CD1c-positive myeloid dendritic cell (primary cell): ENCODE results near the gene ULBP2.
"Not testable (repeated sequence)": the region's sequence is repeated elsewhere in the genome, so short reads cannot be mapped to it uniquely, and the experiment has no call there.

Experiments
- DNase-seq: peaks from one replicate; pipeline ENCODE4 v3.0.0-alpha.2; 2016; ENCODE audit errors: extremely low spot score

The ULBP2 gene

DNA sequence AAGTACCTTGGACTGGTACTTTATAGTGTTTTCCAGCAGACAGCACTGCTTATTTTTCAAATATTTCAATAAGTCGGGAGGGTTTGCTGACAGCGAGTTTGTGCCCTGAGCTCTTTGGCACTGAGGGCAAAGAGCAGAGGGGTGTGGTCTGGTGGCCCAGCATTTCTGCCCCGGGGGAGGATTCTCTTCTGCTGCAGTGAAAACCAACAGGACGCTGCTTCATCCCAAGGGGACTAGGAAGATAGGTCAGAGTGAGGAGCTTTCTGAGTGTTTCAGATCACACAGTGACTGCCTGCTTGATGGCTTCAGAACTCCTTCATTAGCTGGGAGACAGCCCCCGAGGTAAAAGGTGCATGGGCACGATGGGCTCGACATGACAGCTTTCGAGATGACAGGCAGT, 8.6 kb downstream of the ULBP2 start:
- no peak for DNase-seq

DNA sequence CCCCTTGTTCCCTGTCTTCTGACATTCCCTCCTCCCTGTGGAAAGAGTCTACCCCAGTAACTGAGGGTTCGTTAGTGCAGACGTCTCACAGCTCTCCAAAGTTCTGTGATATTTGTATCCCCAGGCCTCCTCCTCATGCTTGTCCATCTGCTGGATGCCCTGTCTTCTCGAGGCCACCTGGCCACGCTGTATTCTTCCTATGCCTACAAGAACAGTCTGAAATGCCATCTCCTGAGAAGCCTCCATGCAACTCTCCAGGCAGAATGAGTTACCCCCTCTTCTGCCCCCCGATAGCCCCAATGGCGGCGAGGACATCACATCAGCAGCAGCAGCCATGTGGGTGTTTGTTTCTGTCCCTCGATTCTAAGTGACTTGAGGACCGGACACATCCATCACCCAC, 9.3 kb downstream of the ULBP2 start:
- no peak for DNase-seq

DNA sequence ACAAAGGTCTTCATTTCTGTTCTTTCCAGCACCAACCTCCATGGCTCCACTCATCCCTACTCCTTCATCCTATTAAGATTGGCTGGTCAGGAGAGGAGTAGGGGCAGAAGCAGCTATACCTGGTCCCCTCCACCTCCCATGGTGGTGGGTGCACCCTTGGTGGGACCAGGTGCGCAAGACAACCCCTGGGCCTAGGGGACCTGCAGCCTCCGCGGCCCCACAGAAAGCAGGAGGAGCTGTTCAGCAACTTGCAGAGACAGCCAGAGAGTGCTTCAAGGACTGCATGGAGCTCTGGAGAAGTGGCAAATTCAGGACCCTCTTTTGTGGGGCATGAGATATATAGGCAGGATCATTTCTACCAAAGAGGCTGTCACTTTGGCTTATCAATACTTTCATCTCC, 9.8 kb downstream of the ULBP2 start:
- no peak for DNase-seq

DNA sequence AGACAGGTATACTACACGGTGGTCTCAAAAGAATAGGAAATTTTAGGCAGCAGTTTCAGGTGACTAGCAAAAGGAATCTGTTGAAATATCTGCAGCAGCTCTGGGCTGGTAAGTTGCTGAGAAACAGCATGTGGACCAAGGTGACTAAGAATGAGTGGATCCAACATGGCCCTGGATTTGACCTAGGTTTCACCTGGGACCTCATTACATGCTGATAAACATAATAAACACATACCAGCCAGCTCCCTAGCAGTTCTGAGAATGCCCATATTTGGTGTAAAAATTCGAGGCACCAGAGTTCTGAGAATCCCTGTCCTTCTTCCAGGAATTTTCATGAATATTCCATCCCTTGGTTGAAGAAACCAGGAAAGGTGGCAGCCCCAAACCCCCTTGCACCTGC, 11.6 kb downstream of the ULBP2 start:
- DNase-seq, result not testable (repeated sequence)

DNA sequence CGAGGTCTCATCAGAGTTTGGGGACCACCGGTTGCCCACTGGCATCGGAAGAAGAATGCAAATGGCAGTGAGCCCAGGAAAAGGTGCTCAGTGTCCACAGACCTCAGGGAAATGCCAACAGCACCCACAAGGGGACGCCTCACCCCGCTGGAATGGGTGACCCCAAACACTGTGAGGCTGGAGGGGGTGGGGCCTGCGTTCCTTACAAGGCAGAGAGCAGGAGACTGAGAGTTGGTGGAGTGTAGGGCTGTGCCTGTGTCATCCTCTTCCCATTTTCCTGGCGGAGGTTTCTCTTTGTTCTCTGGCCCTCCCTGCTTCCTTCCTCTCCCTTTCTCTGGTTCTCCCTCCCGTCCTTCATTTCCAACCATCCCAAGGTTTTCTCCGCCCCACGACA, 12.1 kb downstream of the ULBP2 start:
- not testable (repeated sequence) for DNase-seq

DNA sequence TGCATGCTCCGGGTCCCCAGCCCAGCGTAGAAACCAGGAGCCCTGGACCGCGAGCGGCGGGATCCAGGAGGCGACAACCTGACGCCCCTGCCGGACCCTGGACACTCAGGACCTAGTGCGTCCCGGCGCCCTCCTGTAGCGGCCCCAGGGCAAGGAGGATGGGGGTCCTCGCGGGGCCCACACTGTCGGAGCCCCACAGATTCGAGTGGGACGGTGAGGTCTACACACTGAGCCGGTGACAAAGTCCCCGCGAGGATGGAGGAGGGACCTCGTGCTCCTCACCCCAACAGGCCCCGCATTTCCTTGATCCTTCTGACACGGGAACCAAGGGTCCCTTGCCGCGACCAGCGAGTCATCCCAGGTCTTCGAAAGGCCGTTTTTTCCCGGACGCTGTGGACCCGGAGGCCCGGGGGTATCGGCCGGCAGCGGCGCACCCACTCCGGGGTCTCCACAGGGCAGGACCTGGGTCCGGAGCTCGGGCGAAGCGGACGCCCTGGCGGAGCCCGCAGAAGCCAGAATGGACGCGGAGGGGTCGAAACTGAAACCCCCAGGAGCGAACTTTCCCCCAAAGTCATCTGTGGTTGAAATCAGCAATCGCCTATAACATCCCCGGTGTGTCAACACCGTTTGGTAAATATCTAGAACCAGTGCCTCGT, 12.6 kb downstream of the ULBP2 start:
- not testable (repeated sequence) for DNase-seq

DNA sequence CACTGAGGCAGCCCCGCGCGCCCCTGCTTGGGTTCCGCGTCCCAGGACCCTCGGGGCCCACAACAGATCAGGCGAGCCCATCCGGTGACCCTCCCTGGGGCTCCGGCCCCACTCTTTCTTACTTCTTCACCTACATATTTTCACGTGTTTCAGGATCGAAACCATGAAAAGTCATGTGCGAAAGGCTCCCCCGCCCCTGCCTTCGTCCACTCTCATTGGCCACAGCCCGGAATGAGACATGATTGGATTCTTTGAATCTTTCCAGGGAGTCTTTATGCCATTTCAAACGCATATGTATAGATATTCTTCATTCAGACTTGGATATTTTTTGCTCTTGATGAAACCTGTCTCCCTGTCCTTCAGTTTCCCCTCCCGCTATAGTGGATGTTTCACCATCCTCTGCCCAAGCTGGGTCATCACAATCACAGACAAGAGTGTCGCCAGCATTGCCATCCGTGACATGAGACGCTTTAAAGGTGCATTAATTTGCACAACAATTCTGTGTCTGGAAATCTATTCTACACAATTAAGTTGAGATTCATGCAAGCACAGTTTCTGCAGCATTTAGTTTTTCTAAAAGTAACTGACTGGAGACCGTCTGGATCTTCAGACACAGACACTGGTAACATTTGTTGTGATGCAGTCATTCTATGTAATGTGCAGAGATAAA, 13.3 kb downstream of the ULBP2 start:
- not testable (repeated sequence) for DNase-seq

DNA sequence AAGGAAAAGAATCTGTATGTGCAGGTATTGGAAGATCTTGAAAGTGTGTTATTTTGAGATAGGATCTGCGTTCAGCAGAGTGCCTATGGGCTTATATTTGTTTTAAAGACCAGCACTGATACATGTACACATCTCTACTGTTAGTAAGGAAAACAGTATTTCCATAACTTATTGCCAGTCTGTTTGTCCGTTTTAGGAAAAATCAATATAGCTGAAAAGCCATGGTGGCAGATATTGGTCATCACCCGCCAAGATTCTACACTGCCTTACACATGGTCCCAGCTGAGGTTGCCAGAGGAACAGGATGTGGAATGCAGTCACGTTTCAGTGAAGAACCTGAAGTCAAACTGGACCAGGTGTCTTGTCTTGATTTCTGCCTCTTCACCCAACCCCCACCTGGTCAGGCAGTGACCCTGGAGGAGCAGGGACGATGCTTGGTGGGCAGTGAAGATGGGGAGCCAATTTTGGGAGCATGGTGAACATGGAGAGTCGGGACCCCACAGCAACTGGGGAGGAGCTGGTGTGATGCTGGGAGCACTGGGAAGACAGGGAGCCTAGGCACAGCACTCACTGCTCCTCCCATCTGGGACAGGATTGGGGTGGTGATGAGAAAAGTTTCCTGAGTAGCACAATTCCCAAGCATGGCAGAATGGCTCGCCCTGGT, 14.0 kb downstream of the ULBP2 start:
- not testable (repeated sequence) for DNase-seq

DNA sequence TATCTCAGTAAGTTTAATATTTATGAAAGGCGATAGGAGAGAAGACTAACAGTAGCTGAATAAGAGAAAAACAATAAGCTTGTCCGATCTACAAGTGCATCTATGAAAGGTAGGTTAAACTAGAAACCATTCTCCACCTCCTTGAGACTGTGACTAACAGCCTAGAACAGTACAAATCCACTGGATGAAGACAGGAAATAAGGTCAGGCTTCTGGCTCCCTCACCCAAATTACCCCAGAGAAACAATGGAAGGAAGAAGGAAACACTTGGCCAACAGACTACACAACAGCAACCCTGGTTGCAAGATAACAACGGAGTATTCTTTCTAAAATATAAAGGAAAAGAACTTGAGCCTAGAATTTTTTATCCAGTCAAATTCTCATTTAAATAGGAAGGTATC, 16.3 kb downstream of the ULBP2 start:
- not testable (repeated sequence) for DNase-seq

DNA sequence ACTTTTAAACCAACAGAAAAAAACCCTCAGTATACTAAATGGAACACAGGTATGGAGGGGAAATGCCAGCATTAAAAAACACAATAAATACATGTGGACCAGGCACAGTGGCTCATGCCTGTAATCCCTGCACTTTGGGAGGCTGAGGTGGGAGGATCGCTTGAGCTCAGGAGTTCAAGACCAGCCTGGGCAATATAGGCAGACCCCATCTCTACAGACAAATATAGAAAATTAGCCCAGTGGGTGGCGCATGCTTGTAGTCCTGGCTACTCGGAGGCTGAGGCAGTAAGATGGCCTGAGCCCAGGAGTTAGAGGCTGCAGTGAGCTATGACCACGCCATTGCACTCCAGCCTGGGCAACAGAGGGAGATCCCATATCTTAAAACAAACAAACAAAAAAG, 18.0 kb downstream of the ULBP2 start:
- DNase-seq, result not testable (repeated sequence)

DNA sequence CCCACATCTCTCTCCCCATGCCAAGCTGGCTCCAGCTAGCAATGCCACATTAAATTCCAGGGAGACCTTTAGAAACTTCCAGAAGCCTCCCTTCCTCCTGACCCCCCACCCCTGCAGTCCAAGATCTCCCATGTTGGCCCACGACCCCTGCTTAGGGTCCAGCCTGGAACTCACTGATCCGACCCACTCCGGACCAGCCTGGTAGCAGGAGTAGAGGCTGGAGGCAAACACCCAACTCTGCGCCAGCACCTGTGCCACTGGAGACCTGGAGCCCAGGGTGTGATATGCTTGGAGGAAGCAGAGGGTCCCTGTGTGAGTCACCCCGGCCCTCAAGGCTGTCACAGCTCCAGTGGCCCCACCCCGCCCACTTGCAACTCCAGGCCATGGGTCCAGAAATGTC, 18.7 kb downstream of the ULBP2 start:
- DNase-seq, result no peak

DNA sequence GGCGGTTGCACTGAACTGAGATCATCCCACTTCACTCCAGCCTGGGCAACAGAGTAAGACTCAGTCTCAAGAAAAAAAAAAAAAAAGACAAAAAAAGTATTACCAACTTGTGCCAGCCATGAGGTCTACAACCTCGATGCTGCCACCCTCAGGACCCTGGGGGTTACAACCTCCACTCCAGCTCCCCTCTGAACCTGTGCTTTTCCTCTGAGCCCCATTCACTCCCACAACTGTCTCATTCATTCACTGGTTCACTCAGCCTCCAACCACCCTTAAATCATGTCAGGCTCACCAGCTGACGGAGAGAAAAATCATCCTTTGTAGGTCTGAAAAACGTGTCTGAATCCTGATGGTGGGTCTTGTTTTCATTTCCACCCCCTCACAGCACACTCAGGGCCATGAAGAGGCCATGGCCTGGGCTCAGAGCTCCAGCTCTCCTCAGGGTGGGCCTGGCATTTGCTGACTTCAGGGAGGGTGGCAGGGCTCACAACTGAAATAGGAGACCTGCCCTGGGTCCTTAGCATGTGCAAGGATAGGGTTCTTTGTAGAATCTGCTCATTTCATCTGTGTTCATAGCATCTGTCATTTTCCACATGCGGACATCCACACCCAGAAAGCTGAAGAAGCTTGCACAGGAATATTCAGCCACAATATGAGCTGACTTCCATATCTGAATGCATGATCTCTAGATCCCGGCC, 20.1 kb downstream of the ULBP2 start:
- DNase-seq, result peak; percentile 20

DNA sequence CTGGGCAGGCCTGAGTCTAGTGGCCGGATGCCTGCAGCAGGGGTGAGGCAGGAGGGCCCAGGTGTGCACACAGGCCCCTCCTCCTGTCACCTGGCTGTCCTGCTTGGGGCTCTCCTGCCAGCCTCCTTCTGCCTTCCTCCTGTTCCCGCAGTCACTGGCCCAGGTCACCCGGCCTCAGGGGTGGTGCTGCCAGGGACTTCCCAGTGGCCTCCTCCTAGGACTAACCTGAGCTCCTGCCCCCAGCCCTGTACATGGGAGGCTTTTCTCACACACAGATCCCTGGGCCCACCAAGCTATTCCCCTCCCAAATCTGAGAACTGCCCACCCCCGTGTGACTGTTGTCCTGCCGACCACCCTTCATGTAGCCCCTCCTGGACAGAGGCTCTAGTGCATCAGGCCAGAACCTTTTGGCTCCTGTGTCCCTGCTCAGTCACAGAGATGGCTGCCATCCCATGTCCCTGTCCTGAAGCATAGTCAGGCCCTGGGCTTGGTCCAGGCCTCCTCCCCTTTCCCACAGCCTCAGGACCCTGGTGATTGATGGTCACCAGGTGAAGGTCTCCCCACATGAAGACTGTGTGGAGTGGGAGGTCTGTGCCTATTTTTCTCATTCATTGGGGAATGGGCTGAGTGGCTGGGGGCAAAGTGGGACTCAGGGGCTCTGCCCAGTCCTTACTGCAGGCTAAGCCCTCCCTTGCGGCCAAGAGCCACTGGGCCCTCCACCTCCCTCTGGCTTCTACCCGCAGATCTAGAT, 20.8 kb downstream of the ULBP2 start:
- no peak for DNase-seq

DNA sequence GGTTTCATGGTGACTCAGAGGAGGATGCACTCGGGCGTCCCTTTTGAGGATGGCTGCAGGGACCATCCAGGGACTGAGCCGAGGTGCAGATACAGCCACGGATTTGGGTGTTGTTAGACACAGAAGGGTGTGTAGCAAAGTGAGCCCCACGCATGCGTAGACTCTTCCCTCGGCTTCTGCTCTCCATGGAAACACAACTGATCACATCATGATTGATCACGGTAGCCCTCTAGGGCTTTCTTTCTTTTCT, 21.3 kb downstream of the ULBP2 start:
- DNase-seq, result no peak

DNA sequence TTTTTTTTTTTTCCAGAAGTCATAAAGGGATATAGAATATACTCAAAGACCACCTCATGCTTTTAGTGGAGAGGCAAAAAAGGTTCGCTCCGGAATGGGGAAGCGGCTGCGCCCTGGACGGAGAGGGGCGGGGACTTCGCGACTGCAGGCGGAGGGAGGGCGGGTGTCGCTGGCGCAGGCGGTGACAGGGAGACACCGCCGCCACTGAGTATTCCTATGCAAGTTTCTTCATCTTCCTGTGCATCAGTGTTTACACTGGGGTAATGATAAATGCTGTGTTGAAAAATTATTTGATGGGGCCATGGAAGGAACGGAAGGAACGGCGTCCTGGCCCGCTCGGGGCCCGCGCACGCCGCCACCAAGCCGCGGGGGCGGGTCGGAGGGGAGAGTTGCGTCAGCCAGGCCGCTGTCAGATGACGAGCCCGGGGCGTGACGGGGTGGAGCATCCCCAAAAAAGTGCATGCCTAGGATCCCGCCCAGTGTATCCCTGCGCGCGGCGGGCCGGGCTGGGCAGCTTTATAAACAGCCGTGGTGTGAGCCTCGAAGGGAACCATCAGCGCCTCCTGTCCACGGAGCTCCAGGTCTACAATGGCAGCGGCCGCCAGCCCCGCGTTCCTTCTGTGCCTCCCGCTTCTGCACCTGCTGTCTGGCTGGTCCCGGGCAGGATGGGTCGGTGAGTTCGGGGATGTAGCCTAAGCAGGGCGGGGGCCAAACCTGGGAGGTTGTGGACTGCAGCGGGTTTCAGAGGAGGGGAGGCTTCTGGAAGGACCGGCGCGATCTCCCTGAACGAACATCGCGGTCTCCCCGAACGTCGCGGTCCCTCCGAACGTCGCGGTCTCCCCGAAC, 21.9 kb downstream of the ULBP2 start, which contains the start of gene ULBP1:
ULBP1 (plus strand) TSS at position 482 of the 846 bp plus-strand sequence; CDS start at position 589, 107 bp downstream.
- DNase-seq, result peak; percentile 89

DNA sequence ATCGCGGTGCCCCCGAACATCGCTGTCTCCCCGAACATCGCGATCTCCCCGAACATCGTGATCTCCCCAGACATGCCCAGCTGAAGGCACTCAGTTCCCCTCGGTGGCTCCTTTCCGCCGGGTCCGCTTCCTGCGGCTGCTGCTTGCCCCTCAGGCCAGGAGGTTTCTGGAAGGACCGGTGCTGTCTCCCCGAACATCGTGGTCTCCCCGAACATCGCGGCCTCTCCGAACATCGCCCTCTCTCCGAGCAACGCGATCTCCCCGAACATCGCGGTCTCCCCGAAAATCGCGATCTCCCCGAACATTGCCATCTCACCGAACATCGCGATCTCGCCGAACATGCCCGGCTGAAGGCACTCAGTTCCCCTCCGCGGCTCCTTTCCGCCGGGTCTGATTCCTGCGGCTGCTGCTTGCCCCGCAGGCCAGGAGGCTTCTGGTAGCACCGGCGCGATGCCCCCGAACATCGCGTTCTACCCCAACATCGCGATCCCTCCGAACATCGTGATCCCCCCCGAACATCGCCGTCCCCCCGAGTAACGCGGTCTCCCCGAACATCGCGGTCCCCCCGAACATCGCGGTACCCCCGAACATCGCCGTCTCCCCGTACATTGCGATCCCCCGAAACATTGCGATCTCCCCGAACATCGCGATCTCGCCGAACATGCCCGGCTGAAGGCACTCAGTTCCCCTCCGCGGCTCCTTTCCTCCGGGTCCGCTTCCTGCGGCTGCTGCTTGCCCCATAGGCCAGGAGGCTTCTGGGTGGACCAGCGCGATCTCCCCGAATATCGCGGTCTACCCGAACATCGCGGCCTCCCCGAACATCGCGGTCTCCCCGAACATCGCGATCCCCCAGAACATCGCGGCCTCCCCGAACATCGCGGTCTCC, 22.7 kb downstream of the ULBP2 start:
- peak; percentile 14 for DNase-seq

DNA sequence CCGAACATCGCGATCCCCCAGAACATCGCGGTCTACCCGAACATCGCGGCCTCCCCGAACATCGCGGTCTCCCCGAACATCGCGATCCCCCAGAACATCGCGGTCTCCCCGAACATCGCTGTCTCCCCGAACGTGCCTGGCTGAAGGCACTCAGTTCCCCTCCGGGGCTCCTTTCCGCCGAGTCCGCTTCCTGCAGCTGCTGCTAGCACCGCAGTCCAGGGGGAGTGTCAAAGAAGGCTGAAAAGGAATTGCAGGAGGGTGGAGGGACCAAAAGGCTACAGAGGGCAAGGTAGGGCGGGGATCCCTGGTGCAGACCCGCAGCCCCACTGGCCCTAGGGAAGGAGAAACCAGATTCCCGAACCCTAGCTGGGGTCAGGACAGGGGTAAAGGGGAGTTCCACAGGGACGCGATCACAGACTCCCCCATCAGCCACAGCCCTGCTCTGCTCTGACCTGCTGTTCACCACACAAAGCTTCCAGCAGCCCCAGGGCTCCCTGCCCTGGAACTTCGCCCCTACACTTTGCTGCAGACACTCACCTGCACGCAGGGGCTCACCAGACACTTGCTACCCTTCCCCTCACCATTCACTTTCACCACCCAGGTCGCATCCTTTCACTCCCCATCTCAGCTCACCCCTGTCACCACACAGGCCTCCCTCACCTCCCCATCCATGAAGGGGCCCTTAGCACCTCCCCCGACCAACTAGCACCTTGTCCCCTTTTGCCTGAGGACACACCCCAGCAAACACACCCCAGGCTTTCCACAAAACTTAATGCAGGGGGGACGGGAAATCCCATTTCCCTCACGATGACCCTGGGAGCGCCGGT, 23.6 kb downstream of the ULBP2 start:
- DNase-seq, result peak; percentile 45

DNA sequence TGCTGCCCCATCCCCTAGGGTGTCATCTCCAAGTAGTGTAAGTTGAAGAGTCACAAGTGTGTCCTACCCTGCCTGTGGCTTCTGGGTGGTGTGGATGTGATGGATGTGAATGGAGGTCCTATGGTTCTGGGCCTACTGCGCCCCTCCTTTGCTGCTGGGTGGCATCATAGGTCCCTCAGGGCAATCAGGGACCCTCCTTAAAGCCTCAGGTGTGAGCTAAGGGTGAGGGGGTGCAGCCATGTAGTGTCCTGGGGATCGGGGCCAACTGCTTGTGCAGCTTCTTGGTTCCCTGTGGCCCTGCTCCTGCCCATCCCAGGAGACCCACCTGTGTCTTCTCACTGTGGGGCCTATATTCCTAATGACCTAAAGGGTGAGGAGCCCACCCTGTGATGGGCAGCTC, 24.5 kb downstream of the ULBP2 start:
- not testable (repeated sequence) for DNase-seq

DNA sequence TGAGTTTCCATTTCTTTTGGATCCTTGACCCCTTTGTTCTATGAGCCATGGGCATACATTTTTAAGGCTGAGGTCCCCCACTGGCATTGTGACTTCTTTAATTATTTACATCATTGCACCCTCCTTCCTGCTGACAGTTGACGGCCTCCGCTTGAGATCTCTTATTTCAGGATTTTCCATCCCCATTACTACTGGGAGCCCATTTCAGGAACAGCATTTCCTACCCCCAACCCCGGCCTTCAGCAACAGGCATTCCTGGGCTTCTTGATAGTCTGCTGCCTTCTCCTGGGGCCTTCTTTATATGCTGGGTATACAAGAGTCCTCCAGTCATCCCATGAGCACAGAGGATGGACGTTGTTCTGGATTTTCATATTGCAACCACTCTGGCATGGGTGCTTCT, 25.8 kb downstream of the ULBP2 start:
- no peak for DNase-seq
